Peyer's patch (tissue), 4 donors: ENCODE data around the gene MAGEL2. TPM values are rescaled to one million over a fixed set of nuclear protein-coding genes. Genes with fewer than 3 reads are reported as not detected.

Experiments used
- DNase-seq, 3 donors: peaks; one replicate each; pipeline ENCODE4 v3.0.0-alpha.2; 2017 to 2019
- H3K27ac ChIP-seq, 4 donors: fragments of 200-600 bp; sonication (generic); one replicate each; pipeline ENCODE4 v1.5.1; 2016 to 2019
- H3K27me3 ChIP-seq, 2 donors: fragments of 200-600 bp; sonication (generic); one replicate each; pipeline ENCODE4 v1.5.1; 2019
- H3K36me3 ChIP-seq, 3 donors: fragments of 200-600 bp; sonication (generic); one replicate each; pipeline ENCODE4 v1.5.1; 2016 to 2019
- H3K4me1 ChIP-seq, 4 donors: fragments of 200-600 bp; sonication (generic); one replicate each; pipeline ENCODE4 v1.5.1; 2016 to 2019
- H3K4me3 ChIP-seq, 4 donors: fragments of 200-600 bp; sonication (generic); 1 replicate in 3 of 4; 2 replicates in 1 of 4; pipeline ENCODE4 v1.5.1; 2016 to 2019; ENCODE audit warnings: mild to moderate bottlenecking in 1 of 4
- H3K9me3 ChIP-seq, 4 donors: fragments of 200-600 bp; sonication (generic); one replicate each; pipeline ENCODE4 v1.5.1; 2016 to 2019; ENCODE audit warnings: mild to moderate bottlenecking in 1 of 4
- POLR2A ChIP-seq, 2 donors: fragments of 450-650 bp; IDR thresholded peaks; one replicate each; pipeline ENCODE4 v1.5.1; 2017; ENCODE audit warnings: antibody characterized with exemption in 2 of 2, mild to moderate bottlenecking in 2 of 2, moderate library complexity in 2 of 2
- total RNA-seq, 4 donors: library from RNA; depleted of rRNA; stranded (reverse); fragments of >200 nt; gene quantifications; one replicate each; pipeline ENCODE4 v1.1.0, GENCODE V29; 2016
- TF ChIP-seq, protein P1 (sequence below), 6 experiments: fragments of 450-650 bp in 4 of 6; fragments of 200-600 bp in 2 of 6; sonication (generic) in 1 of 6; IDR thresholded peaks; one replicate each; pipeline ENCODE4 v1.5.1; 2017 to 2019; ENCODE audit warnings: antibody characterized with exemption in 6 of 6, mild to moderate bottlenecking in 3 of 6, moderate library complexity in 1 of 6

The MAGEL2 gene
- total RNA-seq, result under 1 TPM in 1 of 4 donors, not detected in 3; 0.13 TPM

DNA sequence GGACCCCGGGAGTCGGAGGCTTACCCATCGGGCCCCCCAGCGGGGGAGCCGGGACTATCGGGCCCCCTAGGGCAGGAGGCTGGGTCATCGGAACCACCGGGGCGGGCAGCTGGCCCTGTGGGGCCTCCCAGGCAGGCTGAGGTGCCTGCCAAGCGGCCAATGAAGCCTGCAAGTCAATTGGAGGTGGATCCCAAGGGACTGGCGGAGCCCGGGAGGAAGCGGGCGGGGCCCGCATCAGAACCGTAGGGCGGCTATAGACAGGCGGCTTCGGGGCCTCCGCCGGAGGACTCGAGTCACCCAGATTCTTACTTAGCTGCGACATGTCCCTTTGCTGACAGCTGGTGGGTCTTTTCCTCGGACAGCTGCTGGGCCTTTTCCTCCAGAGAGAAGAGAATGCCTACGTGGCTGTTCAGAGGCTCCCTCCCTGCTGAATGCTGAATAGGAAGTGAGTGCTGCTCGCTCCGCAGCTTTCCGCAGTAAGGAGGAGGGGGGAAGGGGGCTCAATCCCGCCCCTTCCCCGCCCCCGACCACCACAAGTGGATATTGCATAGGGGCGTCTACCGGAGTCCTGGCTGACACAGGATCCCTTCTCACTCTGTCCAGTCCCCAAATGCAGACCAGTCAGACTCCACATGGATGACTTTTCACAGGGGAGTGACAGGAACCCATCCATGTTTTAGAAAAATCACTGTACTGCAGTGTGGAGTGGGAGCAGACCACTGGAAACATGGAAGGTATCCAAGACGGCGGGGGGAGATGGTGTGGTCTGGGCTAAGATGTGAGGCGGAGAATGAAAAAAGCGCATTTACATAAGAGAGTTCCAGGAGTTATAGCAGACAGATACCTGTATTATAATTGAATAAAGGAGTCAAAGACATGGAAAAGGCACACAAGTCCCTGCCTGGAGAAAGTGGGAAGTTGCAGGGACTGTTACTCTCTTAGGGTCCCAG is at the start of gene MAGEL2:
Gene MAGEL2 (minus strand): TSS at position 447 of the 950 bp plus-strand sequence. CDS start 125 bp downstream, at position 322.
- no peak for DNase-seq
- H3K4me3 ChIP-seq, result peak within 1 kb of the TSS in 1 of 4 donors; percentile 38
- TF ChIP-seq, protein P1, sequence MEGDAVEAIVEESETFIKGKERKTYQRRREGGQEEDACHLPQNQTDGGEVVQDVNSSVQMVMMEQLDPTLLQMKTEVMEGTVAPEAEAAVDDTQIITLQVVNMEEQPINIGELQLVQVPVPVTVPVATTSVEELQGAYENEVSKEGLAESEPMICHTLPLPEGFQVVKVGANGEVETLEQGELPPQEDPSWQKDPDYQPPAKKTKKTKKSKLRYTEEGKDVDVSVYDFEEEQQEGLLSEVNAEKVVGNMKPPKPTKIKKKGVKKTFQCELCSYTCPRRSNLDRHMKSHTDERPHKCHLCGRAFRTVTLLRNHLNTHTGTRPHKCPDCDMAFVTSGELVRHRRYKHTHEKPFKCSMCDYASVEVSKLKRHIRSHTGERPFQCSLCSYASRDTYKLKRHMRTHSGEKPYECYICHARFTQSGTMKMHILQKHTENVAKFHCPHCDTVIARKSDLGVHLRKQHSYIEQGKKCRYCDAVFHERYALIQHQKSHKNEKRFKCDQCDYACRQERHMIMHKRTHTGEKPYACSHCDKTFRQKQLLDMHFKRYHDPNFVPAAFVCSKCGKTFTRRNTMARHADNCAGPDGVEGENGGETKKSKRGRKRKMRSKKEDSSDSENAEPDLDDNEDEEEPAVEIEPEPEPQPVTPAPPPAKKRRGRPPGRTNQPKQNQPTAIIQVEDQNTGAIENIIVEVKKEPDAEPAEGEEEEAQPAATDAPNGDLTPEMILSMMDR (IDR thresholded peaks at IDR 0.05), result no peak
- no peak for TF ChIP-seq POLR2A (IDR thresholded peaks at IDR 0.05)
- no peak within 1 kb of the TSS for H3K27ac ChIP-seq
- H3K4me1 ChIP-seq, result no peaks in the 10 kb centered on the region
- no peaks in the 10 kb centered on the region for H3K27me3 ChIP-seq
- H3K9me3 ChIP-seq, result peaks cover 0 to 4% (median 0%) of the 10 kb centered on the region in 4 donors
- H3K36me3 ChIP-seq, result no peaks in the 10 kb centered on the region

DNA sequence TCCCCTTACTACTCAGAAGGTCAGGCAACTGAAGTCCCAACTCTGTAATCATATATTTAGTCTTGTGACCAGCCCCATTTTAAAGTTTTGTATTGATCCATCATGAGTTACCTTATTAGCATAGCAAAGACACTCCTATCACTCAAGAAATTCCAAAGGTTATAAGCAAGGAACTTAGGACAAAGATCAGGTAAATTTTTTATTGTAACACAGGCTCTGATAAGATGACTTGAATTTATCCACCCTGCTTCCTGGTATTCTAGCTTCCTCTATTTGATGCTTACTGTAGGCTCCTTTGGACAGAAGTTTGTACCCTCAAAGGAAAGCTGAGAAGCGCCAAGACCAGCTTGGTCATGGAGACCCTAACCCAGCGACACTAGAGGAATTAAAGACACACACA is 47.6 kb upstream of the MAGEL2 start:
- Histone ChIP-seq H3K9me3 (no peaks in the 10 kb centered on the region), H3K27ac (no peak overlapping the region), H3K27me3 (no peaks in the 10 kb centered on the region), H3K4me1 (no peaks in the 10 kb centered on the region), H3K4me3 (no peak overlapping the region), H3K36me3 (no peaks in the 10 kb centered on the region)
- TF ChIP-seq, protein P1 (IDR thresholded peaks at IDR 0.05), result no peak
- no peak for TF ChIP-seq POLR2A (IDR thresholded peaks at IDR 0.05)
- DNase-seq, result no peak

DNA sequence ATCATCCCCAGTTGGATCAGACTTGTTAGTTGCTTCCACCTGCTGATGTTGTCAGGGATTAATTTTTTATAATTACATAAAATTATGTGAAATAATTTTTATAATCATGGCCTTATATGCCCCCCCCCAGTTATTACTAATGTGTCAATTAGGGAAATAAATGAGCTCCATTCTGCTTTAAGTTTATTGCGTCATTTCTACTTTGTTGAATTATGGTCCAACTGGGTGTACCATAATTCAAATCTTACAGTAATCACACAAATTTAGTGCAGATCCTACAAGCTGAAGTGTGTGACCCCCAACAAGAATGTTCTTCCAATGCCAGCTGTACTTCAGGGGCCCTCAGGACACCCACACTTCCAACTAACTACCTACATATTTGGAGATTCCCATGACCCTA is 46.9 kb upstream of the MAGEL2 start:
- no peak for TF ChIP-seq POLR2A (IDR thresholded peaks at IDR 0.05)
- no peak for DNase-seq

DNA sequence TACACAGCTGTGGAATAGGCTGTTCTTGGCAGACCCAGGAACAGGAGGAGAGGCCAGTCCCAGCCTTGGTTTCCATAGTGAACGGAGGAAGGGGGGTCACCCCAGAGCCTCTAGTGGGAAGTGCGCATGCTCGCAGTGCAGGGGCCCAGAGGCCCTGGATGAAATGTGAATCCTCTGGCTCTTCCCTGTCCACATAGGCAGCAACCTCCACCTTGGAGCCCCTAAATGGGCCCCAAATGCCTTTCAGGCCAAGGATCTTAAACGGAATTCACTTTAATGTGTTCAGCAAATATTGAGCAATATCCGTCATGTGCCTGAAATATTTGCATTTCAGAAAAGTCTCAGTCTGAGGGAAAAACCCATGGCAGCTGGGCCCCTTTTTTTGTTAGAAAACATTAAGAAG is 42.8 kb upstream of the MAGEL2 start:
- Histone ChIP-seq H3K27ac (no peak overlapping the region), H3K9me3 (no peaks in the 10 kb centered on the region), H3K36me3 (no peaks in the 10 kb centered on the region), H3K27me3 (no peaks in the 10 kb centered on the region), H3K4me1 (no peaks in the 10 kb centered on the region), H3K4me3 (no peak overlapping the region)
- TF ChIP-seq, protein P1 (IDR thresholded peaks at IDR 0.05), result no peak
- TF ChIP-seq POLR2A (IDR thresholded peaks at IDR 0.05), result no peak
- peak in 1 of 3 donors; percentile 53 for DNase-seq

More for the DNA sequence above, 46.9 kb upstream of the MAGEL2 start:
- Histone ChIP-seq H3K4me1 (no peaks in the 10 kb centered on the region), H3K9me3 (no peaks in the 10 kb centered on the region), H3K4me3 (no peak overlapping the region), H3K27me3 (no peaks in the 10 kb centered on the region), H3K36me3 (no peaks in the 10 kb centered on the region), H3K27ac (no peak overlapping the region)

DNA sequence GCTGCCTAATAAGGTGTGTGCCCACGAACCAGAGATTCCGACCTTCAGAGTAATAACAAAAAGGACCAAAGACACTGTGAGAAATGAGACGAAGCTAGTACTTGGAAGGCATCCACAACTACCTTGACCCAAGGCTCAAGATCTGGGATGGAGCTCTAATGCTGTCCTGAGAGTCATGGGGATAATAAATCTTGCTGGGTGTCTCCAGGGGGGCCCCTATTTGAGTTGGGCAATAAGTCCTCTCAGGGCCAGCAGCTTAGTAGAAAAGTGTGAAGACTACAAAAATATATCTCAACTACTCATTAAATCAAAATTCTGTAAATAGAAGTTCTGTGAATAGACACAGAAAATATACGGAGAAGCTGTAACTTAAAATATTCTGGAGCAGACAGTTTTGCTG is 42.3 kb upstream of the MAGEL2 start:
- no peak for DNase-seq
- TF ChIP-seq POLR2A (IDR thresholded peaks at IDR 0.05), result no peak
- TF ChIP-seq, protein P1 (IDR thresholded peaks at IDR 0.05), result no peak
- H3K27ac ChIP-seq, result no peak overlapping the region

DNA sequence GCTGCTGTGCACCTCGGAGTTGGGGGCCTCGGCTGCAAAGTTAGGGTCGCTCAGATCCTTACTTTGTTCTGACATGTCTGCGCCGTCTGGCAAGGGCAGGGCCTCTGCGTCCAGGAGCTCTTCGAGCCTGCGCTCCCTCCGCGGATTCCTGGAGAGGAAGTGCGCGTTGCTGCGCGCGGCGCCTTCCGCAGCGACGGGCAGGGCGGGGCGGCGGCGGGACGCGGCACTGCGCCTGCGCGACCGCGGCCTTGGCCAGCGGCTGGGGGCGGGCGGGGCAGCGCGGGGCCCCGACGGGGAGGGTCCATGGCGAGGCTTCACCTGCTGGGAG is 39.4 kb upstream of the MAGEL2 start, which contains the start of gene NDN:
Gene NDN (minus strand): TSS at position 163 of the 328 bp plus-strand sequence. CDS start 88 bp downstream, at position 75.
- TF ChIP-seq, protein P1 (IDR thresholded peaks at IDR 0.05), result no peak
- TF ChIP-seq POLR2A (IDR thresholded peaks at IDR 0.05), result no peak
- Histone ChIP-seq H3K27me3 (no peaks in the 10 kb centered on the region), H3K27ac (peak within 1 kb of the TSS in 1 of 4 donors; percentile 54), H3K36me3 (no peaks in the 10 kb centered on the region), H3K4me3 (peak within 1 kb of the TSS; percentile 22 to 63 (median 44)), H3K4me1 (no peaks in the 10 kb centered on the region), H3K9me3 (no peaks in the 10 kb centered on the region)
- DNase-seq, result peak in 1 of 3 donors; percentile 68

More for the DNA sequence above, 42.3 kb upstream of the MAGEL2 start:
- no peaks in the 10 kb centered on the region for H3K27me3 ChIP-seq
- H3K4me1 ChIP-seq, result no peaks in the 10 kb centered on the region
- no peak overlapping the region for H3K4me3 ChIP-seq
- H3K9me3 ChIP-seq, result no peaks in the 10 kb centered on the region
- no peaks in the 10 kb centered on the region for H3K36me3 ChIP-seq
